NCI-H1930 (cell line): Measurements from ENCODE around the gene BTRC.
A peak's percentile ranks its signal among the peaks of the same experiment; 100 is the strongest.
"Not testable (repeated sequence)": the region's sequence is repeated elsewhere in the genome, so short reads cannot be mapped to it uniquely, and the experiment has no call there.

Experiments
- DNase-seq, 2 experiments: peaks; one replicate each; lab custom pipeline; 2025; lab: John Stamatoyannopoulos, UW

The BTRC gene

DNA sequence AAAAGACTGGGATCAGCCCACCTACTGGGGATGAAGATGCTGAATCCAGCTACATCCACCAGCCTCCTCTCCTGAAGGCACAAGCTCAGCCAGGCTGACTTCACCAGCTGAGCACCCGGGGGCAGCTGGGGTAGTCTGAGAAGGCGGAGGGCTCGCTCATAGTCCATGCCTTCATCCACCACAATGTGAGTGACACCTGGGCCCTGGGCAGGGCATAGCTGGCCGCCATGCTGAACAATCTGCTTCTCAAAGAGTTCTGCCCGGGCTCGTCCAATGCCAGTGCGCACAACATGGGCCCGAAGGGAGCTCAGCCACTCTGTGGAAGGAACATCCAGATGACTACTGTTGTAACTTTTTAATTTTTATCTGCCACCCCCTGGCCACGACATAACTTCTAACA, 231.9 kb downstream of the BTRC start:
- no peak for DNase-seq

DNA sequence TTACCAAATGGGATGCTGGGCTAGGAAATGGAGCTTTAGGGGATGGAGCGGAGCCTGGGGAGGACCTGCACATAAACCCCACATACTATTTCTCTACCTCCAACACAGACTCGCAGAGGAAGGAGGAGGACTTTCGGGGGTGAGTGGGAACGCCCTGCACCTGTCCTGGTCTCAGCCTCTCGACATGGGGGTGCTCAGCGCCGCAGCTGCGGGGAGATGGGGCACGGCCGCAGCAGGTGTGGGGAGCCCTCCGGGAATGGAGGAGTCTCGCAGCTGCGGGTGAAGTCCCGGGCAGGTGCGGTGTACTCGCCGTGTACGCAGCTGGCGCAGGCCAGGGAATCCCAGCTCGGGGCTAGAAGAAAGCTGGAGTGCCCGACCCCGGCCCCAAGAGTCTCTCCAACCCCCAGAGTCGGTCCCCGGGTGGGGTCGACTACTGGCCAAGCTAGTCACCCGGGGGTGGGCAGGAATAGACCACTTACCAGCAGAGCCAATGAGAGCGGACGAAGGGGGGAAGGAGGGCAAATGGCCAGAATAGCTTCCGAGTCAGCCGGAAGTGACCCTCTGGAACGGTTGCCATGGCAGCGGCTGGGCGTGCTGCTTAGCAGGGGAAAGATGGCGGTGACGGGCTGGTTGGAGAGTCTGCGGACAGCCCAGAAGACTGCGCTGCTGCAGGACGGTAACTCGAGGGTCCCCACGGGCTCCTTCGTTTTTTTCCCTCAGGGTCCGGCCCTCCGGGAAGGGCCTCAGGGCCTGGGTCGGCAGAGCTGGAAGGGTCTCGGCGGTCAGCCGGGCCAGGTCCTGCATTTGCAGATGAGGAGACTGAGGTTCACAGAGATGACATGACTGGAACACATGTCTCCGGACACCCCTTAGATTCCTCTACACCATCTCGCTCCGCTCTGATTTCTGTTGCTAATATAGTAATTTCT, 234.0 kb downstream of the BTRC start, which contains the start of the genes DPCD and POLL:
TSS of gene DPCD (plus strand) at position 597 of the 929 bp plus-strand sequence. CDS start at position 613, 16 bp downstream.
TSS of gene POLL (minus strand) at position 533 of the 929 bp plus-strand sequence. CDS start 897 bp downstream, outside the sequence.
- DNase-seq: peak; percentile 75 to 84

DNA sequence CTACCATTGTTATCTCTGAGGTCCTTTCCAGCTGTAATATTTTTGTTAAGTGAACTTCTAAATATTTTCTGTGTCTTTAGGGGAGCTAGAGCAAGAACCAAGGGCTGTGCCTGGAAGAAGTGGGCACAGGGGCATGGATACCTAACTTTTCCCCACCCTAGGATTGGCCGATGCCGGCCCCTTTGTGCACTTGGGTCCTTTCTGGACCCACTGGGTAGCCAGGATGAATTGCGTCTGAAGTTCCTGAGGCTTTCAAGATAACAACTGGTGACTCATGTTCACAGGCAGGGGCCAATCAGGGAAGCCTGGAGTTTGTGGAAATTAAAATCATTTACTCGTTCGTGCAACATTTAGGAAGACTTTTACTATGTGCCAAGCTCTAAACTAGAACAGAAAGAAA, 234.9 kb downstream of the BTRC start:
- no peak for DNase-seq

DNA sequence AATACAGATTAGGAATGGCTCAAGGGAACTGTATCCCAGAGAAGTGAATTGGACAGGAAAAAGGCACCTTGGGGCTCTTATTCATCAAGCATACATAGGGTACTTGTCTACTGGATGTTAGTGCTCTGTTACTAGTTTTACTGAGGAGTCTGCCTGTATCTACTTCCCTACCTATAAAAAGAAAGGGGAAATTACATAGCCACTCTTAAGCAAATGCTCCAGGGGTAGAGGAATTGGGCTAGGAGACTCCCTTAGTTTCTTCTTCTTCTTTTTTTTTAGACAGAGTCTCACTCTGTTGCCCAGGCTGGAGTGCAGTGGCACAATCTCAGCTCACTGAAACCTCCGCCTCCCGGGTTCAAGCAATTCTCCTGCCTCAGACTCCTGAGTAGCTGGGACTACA, 239.4 kb downstream of the BTRC start:
- not testable (repeated sequence) for DNase-seq

DNA sequence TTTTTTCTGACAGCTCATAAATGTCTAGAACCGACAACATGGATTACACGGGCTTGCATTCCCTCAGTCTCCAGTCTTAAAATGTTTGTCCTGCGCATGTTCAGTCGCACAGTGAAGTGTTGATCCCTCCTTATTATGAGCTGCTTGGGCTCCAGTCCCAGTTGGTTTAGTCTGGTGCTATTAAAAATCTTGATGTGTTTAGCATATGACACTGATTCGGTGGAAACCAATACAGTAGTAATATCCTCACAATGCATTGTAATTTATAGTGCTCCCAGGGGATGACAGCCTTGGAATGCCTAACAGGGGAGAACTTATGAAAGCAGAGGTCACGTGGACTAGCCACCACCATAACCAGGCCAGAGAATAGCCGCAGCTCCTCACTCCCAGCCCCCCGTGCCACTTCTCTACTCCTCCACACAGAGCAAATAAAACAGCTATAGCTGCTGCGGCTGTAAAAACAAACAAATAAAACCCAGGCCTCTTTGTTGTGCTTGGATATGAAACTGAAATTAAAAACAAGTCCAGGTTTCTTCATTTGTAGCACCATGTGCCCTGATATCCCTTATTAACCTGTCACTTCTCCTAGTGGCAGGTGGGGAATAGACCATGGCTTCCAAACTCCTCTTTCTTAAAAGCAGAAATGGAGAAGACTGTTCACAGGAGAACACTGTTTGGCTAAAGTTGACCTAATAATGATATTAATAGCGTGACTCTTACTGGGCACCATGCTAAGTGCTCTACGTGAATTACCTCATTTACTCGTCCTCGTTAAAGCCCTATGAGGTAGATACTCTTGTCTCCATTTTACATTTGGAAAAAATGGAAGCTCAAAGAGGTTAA, 241.8 kb downstream of the BTRC start:
- no peak for DNase-seq

DNA sequence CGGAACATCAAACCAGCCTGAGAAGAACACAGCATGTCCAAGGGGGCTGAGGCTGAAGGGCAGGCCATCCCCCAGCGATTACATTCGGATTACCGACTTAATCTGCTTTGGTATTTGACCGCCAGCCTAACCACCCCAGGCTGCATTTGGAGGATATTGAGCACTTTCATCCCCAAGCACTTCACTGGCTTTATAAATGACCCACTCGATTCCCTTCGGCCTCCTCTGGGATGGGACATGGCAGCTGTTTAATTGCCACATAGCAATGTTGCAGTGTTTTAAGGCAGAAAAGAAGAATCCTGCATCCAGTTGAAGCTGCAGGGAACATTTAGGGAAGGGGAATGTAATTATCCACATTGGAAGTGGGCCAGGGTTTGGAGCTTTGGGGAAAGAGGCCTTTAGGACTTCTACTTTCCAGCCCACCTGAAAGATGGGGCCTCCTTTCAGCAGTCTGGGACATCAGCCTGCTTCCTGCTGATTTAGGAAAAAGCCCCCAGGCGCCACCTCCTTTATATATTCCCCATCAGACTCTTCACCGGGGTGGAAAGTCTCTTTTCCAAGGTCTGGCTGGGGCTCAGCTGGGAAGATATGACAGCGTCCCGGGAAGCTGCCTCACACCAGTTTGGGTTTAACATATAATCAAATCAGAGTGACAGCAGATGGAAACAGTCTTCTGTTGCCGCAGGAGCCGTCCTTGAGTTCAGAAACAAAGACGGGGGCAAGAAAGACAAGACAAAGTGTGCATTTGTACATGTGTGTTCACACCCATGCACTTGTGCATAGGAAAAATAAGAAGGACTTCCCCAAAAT, 243.3 kb downstream of the BTRC start:
- no peak for DNase-seq

DNA sequence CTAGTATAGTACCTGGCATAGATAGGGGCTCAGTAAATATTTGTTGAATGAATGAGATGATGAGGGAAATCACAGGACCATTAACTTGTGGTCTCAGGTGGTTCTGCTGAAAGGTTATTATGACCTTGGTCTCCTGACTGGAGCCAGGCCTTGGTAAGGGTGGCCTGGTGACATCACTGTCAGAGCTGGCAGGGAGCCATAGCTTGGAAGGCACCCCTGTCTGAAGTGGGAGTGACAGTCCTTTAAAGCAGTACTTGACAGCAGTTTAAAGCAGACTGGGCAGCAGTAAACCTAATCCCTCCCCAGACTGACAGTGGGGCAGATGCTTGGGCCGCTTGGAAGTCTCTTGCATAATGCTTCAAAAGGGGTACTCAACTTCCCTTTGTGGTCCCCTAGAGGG, 247.6 kb downstream of the BTRC start:
- DNase-seq: no peak

DNA sequence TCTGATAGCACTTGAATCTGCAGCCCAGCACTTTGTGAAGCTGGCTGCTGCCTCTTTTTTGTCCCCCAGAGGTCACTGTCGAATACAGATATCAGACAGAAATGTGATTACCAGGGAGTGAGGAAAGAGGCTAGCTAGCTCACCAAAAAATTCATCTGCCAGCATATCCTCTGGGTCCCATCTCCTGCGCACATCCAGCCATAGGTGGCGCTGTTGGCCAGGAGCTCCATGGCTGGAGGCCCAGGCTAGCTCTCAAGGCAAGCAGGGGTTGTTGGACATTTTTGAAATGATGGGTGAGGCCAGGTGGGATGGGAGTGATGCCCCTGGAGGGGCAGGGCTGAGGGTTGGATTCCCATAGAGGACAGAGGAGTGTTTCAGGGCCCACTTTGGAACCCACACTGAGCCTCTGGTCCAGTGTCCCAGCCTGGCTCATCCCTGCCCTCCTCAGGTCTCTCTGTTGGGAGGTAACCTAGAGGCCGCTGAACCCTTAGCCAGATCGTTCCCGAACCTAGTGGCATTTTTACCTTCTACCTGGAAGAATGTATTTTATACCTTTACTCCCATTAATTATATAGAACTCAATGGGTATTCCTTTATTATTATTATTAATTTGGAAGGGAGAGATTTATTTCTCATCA, 248.9 kb downstream of the BTRC start:
- peak; percentile 33 to 55 for DNase-seq
